Measurements from ENCODE around the gene MTTP. TPM values are rescaled to one million over a fixed set of nuclear protein-coding genes. Genes with fewer than 3 reads are reported as not detected.
"Not testable (repeated sequence)": the region's sequence is repeated elsewhere in the genome, so short reads cannot be mapped to it uniquely, and the experiment has no call there.

Gene MTTP
- total RNA-seq, result under 1 TPM; 0.59 to 0.71 TPM
- long read RNA-seq, result 0 reads

DNA sequence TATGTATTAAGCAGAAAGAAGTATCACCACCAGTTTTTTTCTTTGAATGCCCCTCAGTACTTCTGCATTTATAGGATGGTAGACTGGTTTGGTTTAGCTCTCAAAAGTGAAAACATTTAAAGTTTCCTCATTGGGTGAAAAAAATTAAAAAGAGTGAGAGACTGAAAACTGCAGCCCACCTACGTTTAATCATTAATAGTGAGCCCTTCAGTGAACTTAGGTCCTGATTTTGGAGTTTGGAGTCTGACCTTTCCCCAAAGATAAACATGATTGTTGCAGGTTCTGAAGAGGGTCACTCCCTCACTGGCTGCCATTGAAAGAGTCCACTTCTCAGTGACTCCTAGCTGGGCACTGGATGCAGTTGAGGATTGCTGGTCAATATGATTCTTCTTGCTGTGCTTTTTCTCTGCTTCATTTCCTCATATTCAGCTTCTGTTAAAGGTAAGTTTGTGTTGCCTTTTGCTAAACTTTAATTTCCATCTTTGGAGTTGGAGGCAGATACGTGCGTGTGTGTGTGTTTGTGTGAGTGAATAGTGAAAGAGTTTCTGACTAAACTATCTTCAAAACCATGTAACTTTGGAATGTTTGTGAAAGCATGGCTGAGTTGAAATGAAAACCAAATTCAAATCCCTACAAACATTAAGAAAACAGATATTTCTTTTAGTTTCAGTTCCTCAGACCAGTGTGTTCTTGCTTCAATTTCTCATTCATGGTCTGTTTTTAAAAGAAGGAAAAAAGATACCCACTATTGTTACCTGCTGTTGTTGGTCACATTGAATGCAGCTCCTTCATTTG, at the start of gene MTTP:
Gene MTTP, plus strand, starts transcription at position 295 of the 795 bp plus-strand sequence. Its CDS starts 86 bp downstream, at position 381.
- no peak for ATAC-seq
- DNase-seq, result no peak
- intact Hi-C loops (cut with DNase I), result no loop called here

GRCh38 chr4:99529228-99529627, 45.4 kb upstream of the MTTP start:
- DNase-seq (no peak), ATAC-seq (no peak)
- intact Hi-C loops (cut with DNase I), result no loop called here

DNA sequence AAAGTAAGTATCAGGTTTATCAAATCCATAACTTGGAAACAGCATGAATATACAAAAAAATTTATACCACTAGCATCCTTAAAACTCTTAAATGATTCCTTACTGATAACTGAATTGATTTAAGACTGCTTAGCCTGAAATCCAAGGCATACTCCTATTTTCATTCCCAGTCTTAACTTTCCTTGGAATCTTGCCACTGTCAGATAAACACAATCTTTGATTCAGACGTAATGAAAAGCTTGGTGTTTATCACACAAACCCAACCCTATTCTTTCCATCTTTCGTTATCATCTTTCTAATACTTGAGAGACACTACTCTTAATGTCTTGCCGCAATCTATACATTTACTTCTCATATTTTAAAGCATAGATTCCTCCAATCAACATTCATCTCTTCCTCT, 44.7 kb upstream of the MTTP start:
- ATAC-seq (no peak), DNase-seq (no peak)
- intact Hi-C loops (cut with DNase I), result no loop called here

- DNase-seq; intact Hi-C loops (cut with DNase I); ATAC-seq: not testable (repeated sequence)
Measured at GRCh38 chr4:99534699-99535098, 39.9 kb upstream of the MTTP start.

DNA sequence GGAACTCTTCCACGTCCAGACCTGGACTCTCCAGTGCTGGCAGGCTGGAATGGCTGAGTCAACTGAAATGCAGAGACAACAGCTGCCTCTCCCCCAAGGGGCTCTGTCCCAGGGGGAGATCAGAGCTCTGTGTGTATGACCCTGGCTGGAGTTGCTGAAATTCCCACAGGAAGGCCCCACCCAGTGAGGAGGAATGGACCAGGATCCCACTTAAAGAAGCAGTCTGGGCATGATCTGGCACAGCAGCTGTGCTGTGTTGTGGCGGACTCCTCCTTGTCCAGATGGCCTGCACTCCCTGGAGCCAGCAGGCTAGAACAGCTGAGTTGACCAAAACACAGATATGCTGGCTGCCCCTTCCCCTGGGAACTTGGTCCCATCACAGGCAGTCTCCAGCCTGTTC, 38.4 kb upstream of the MTTP start:
- peak in 1 of 2 donors; percentile 49 for ATAC-seq

GRCh38 chr4:99536848-99537247, 37.8 kb upstream of the MTTP start:
- ATAC-seq (no peak), DNase-seq (no peak)
- intact Hi-C loops (cut with DNase I), result no loop called here

More for the DNA sequence above, 38.4 kb upstream of the MTTP start:
- intact Hi-C loops (cut with DNase I), result no loop called here
- no peak for DNase-seq

DNA sequence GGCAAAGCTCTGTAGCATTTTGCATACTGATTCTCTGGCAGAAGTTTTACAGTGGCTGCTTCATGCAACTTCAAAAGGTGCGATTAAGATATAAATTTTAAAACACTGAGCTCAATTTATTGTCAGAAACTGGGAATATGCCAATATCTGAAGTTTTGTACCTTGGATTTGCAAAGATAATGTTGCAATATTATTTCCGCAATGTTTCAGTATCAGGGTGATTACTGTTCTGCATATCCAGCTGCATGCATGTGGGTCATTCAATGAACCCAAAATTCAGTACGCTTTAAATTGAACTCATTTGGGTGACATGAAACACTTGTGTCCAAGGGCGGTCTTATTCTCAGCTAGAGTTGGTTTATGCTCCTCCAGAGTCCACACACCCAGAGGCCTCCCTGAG, 37.0 kb upstream of the MTTP start:
- no peak for ATAC-seq
- DNase-seq, result no peak
- intact Hi-C loops (cut with DNase I), result no loop called here

DNA sequence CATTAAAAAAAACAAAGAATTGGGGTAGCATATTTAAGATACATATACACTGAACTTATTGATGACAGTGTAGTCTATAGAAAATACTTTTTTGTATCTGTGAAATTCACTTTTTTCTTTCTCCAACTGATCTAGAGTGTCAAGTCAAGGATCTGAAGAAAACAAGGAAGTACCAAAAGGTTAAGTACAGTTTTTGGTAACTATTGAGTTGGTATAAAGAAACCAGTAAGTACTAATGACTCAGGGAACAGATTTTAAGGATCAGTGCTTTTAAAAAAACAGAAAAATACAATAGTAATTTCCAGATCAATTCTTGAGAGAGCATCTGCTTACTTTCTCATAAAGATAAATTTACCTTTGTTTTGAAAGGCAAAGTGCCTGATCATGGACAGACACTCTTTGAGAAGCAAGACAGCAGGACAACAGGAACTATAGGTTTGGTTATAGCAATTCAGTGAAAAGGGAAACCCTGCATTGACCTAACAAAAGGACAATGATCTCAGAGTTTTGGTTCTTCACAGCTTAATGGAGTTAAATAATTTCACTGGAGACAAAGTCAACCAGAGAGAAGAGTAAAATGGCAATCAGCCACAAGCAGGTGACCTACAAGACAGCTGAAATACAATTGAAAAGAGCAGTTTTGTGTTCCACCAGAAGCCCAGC, 34.2 kb upstream of the MTTP start:
- no peak for DNase-seq
- intact Hi-C loops (cut with DNase I), result loop anchor here in 1 of 2 donors (2.0 kb wide), 1 partner anchor 76 kb away; no protein-coding TSS in a partner anchor

GRCh38 chr4:99552872-99553271, 21.8 kb upstream of the MTTP start:
- intact Hi-C loops (cut with DNase I), result no loop called here
- no peak for DNase-seq
- no peak for ATAC-seq

More for the DNA sequence above, 34.2 kb upstream of the MTTP start:
- no peak for ATAC-seq

- ATAC-seq (peak; percentile 97 to 99), DNase-seq (peak; percentile 99)
- intact Hi-C loops (cut with DNase I), result loop anchor here (5.0 to 10.0 kb wide), 6 partner anchors 54 to 384 kb away; partner anchors contain the start of genes DNAJB14 (in 1 of the 2) and LAMTOR3 (in 1 of the 2)
Measured at GRCh38 chr4:99563310-99564186, 11.1 kb upstream of the MTTP start, which contains the start of gene TRMT10A. Gene TRMT10A (minus strand): TSS chr4:99564039. CDS start chr4:99559338, 4,701 bp downstream.

DNA sequence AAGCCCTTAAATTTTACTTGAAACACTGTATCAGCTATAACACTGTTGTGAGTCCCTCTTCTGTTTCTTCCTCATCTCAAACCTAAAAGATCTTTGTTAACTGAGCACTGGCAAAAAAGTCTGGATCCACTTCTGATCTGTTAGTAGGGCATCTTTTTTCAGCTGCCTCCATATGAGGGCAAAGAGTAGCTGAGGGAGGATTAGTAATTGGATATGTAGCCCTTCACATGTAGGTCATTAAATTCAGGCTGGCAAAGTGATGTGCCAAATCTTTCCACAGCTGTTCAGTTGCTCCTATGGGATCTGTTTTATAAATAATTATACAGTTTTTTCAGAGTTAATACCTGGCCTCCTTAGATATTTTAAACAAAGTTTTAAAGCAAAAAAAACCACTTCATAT, 9.7 kb upstream of the MTTP start:
- intact Hi-C loops (cut with DNase I), result loop anchor here (5.0 to 10.0 kb wide), 6 partner anchors 52 to 382 kb away; partner anchors contain the start of genes DNAJB14 (in 1 of the 2) and LAMTOR3 (in 1 of the 2)
- ATAC-seq (no peak), DNase-seq (no peak)

- intact Hi-C loops (cut with DNase I), result no loop called here
- ATAC-seq, result no peak
Measured at GRCh38 chr4:99571883-99572282, 2.7 kb upstream of the MTTP start.

DNA sequence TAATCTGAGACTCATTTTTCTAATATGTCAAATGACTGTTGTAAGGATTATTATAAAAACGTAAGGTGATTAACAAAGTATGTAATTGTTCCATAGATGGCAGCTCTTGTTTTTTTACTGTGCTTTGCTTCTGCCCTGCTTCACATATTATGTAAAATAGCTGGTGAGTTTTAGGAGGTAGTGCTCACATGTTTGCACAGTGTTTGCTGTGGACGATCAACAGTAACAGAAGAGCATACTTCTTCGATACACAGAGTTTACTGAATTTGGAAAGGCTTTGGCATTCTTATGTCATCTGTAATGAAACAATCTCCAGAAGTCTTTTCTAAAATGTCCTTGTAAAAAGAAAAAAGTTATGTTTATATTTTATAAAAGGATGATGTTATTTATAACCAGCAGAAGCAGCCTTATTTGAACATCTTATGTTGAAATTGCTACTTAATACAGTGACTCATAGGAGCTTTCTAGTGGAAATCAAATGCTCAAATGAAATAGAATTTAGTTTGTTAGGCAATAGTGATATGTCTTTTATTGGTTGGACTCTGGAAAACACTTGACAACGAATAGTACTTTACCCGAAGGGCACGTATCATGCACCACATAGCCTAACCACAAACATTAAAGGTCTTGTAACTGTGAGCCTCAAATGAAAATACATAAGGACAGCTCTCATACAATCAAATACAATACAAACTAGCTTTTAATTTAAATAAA, 1.9 kb upstream of the MTTP start:
- ATAC-seq (no peak), DNase-seq (no peak)
- intact Hi-C loops (cut with DNase I), result no loop called here

More at GRCh38 chr4:99571883-99572282, 2.7 kb upstream of the MTTP start:
- no peak for DNase-seq

- intact Hi-C loops (cut with DNase I), result no loop called here
- no peak for DNase-seq
- no peak for ATAC-seq
Measured at GRCh38 chr4:99573735-99574368, 772 bp upstream of the MTTP start.

DNA sequence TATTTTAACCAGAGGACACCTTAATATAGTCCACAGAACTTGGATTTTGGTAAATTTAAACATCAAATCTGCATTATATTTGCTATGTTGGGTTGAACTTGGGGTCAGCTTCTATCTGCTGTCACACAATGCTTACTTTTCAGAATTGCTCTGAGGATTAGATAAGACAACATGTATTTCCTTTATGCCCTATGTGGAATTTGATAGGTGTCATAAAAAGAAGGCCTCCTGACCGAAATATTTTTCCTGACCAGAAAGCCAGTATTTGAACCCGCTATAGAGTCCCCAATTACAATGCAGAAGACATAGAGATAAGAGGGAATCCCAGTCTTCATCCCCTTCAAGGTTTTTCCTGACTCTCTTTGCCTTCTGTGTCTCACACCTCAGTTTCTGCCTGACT, 4.1 kb downstream of the MTTP start:
- ATAC-seq (no peak), DNase-seq (no peak)
- intact Hi-C loops (cut with DNase I), result no loop called here

- DNase-seq (no peak), ATAC-seq (no peak)
- intact Hi-C loops (cut with DNase I), result no loop called here
Measured at GRCh38 chr4:99585516-99585915, 10.9 kb downstream of the MTTP start.

- intact Hi-C loops (cut with DNase I), result no loop called here
Measured at GRCh38 chr4:99586322-99586721, 11.7 kb downstream of the MTTP start.

GRCh38 chr4:99586797-99587196, 12.2 kb downstream of the MTTP start:
- intact Hi-C loops (cut with DNase I), result no loop called here
- ATAC-seq, result no peak
- no peak for DNase-seq

More at GRCh38 chr4:99586322-99586721, 11.7 kb downstream of the MTTP start:
- ATAC-seq, result no peak
- no peak for DNase-seq
